ENCODE measurements around the gene GGCT. TPM values are rescaled to one million over a fixed set of nuclear protein-coding genes. Genes with fewer than 3 reads are reported as not detected.
A peak's percentile ranks its signal among the peaks of the same experiment; 100 is the strongest.

The GGCT gene
- total and polyA plus RNA-seq, 2 of the 8 experiments (the other 6 are each of a cell fraction or from before 2014, with no cell fraction given): 50.0 to 129 TPM

- Histone ChIP-seq H3K4me3 (ENCODE audit: extremely low read depth in 1 of 4, insufficient read depth in 2 of 4, low read depth in 3 of 4, low read length in 4 of 4) (no peak overlapping the region), H3K23me2 (ENCODE audit: low read depth, low read length) (peaks cover 11% of the 10 kb centered on the region; the same call in 1 of the 2 replicates), H3K79me2 (ENCODE audit: control insufficient read depth in 1 of 2, insufficient read depth in 2 of 2, low read length in 2 of 2) (no peaks in the 10 kb centered on the region), H4K8ac (ENCODE audit: extremely low read depth, insufficient read depth, low read length) (no peak overlapping the region), H4K91ac (replicated peaks; ENCODE audit: insufficient read length, low read length) (no peak overlapping the region), H2BK5ac (ENCODE audit: low read depth, low read length) (no peak overlapping the region), H3K36me3 (ENCODE audit: control insufficient read depth in 2 of 4, insufficient read depth in 4 of 4, low read length in 3 of 4) (no peaks in the 10 kb centered on the region), H3K14ac (ENCODE audit: insufficient read length) (no peak overlapping the region), H3K27me3 (replicated peaks in 1 of 4; ENCODE audit: control insufficient read depth in 3 of 4, extremely low read depth in 1 of 4, insufficient read depth in 3 of 4, low read length in 3 of 4) (peaks cover 0 to 7% (median 3%) of the 10 kb centered on the region in 4 experiments; a peak in 3 of 7 replicates), H3K9ac (replicated peaks in 1 of 4; ENCODE audit: extremely low read depth in 1 of 4, low read depth in 3 of 4, low read length in 3 of 4) (no peak overlapping the region), H3K9me3 (ENCODE audit: insufficient read depth in 2 of 2, low read depth in 1 of 2, low read length in 1 of 2) (no peaks in the 10 kb centered on the region), H2BK15ac (ENCODE audit: low read length) (no peak overlapping the region), H3K18ac (ENCODE audit: extremely low read depth, low read length) (no peak overlapping the region), H3K23ac (ENCODE audit: insufficient read length) (no peak overlapping the region), H2BK120ac (replicated peaks; ENCODE audit: low read depth, low read length) (no peak overlapping the region), H3K56ac (replicated peaks; ENCODE audit: insufficient read length, low read depth, low read length) (no peak overlapping the region), H3K27ac (ENCODE audit: low read depth, low read length) (no peak overlapping the region), H3K79me1 (ENCODE audit: low read depth, low read length) (no peaks in the 10 kb centered on the region; the same call in 1 of the 2 replicates), H4K20me1 (replicated peaks in 1 of 2; ENCODE audit: control insufficient read depth in 1 of 2, insufficient read depth in 2 of 2, low read length in 2 of 2) (no peaks in the 10 kb centered on the region), H3K4me2 (ENCODE audit: insufficient read depth in 1 of 2, low read depth in 2 of 2, low read length in 2 of 2) (no peak overlapping the region), H2BK12ac (ENCODE audit: low read depth, low read length) (no peak overlapping the region), H2AFZ (ENCODE audit: low read length) (no peak overlapping the region), H2BK20ac (ENCODE audit: low read length) (no peak overlapping the region), H3K4me1 (replicated peaks in 1 of 4; ENCODE audit: control insufficient read depth in 3 of 4, insufficient read depth in 4 of 4, low read length in 3 of 4) (peaks cover 5 to 9% (median 6%) of the 10 kb centered on the region in 4 experiments; a peak in 5 of 7 replicates), H3K4ac (replicated peaks; ENCODE audit: insufficient read length, low read depth, low read length) (no peak overlapping the region), H2AK5ac (ENCODE audit: low read depth, low read length) (no peak overlapping the region), H4K5ac (ENCODE audit: insufficient read length, low read depth, low read length) (no peak overlapping the region)
- DNase-seq (ENCODE audit: low read depth in 1 of 2, low spot score in 2 of 2) (peak in 1 of 2 experiments; percentile 31), FAIRE-seq (no peak)
- 92% methylated on average over 10 of the region's 10 CpGs; no CpG with 5 or more reads in 1 of the 2 experiments for WGBS, 2 experiments (ENCODE audit: extremely low coverage in 1 of 2, insufficient coverage in 1 of 2, insufficient read length in 1 of 2, insufficient replicate concordance in 2 of 2, low coverage in 1 of 2, low lambda C conversion rate in 2 of 2, missing lambda C conversion rate in 1 of 2)
- ChIA-PET CTCF (ENCODE audit: partially characterized antibody) (interaction anchor here (1.6 kb wide), 1 partner anchor 309 kb away, joined by 3 read pairs; no protein-coding TSS in a partner anchor), POLR2A (ENCODE audit: partially characterized antibody) (interaction anchor here (1.8 kb wide), 1 partner anchor 24 kb away, joined by 8 read pairs; no protein-coding TSS in a partner anchor)
- TF ChIP-seq JUND (IDR thresholded peaks at IDR 0.05; ENCODE audit: low read length) (no peak), SIRT6 (IDR thresholded peaks at IDR 0.05; ENCODE audit: low read length) (no peak), ZNF274 (IDR thresholded peaks at IDR 0.05; ENCODE audit: borderline replicate concordance, extremely low read depth, low read length) (no peak), MAFK (IDR thresholded peaks at IDR 0.05; ENCODE audit: low read depth, low read length) (no peak)
Measured at GRCh38 chr7:30474485-30474884, 30.1 kb downstream of the GGCT start.

Data from H1 (cell line).